PC-9 (cell line): ENCODE results near the gene TBX21. TPM values are rescaled to one million over a fixed set of nuclear protein-coding genes. Genes with fewer than 3 reads are reported as not detected.

Experiments used
- BruUV-seq: library from RNA; stranded (reverse); fragments of 400-500 nt; replicated peaks from 2 replicates; lab custom pipeline; 2021; lab: Mats Ljungman, UMichigan
- CTCF ChIA-PET: fragments of 300-600 bp; sonication (Branson Sonifier 250); formaldehyde crosslinking; loops from one replicate; lab custom pipeline; 2022; ENCODE audit warnings: antibody characterized with exemption; lab: Charles Lee
- POLR2A ChIA-PET: fragments of 300-600 bp; sonication (Branson Sonifier 250); formaldehyde crosslinking; loops from one replicate; lab custom pipeline; 2022; ENCODE audit warnings: antibody characterized with exemption; ENCODE audit not compliant: unreplicated experiment; lab: Charles Lee
- DNase-seq, 2 experiments: peaks; one replicate each; pipeline versions ENCODE4 v3.0.0 to v3.0.0-alpha.2; 2015 to 2022; ENCODE audit warnings: mixed read lengths in 1 of 2
- H2AFZ ChIP-seq: fragments of 200-600 bp; sonication (generic); 2 replicates; pipeline ENCODE4 v1.8.1; 2017; ENCODE audit warnings: antibody characterized with exemption
- H3F3A ChIP-seq: fragments of 200-600 bp; sonication (generic); 2 replicates; pipeline ENCODE4 v1.8.1; 2017; ENCODE audit warnings: antibody characterized with exemption, mild to moderate bottlenecking, low read depth; ENCODE audit not compliant: insufficient read depth
- H3K27ac ChIP-seq: fragments of 200-600 bp; sonication (generic); 2 replicates; pipeline ENCODE4 v1.6.1; 2016; ENCODE audit warnings: mixed run types
- H3K27me3 ChIP-seq: fragments of 200-600 bp; sonication (generic); 2 replicates; pipeline ENCODE4 v1.6.1; 2016; ENCODE audit warnings: low read depth, mixed run types; ENCODE audit not compliant: insufficient read depth
- H3K36me3 ChIP-seq: fragments of 200-600 bp; sonication (generic); 2 replicates; pipeline ENCODE4 v1.6.1; 2016; ENCODE audit warnings: low read depth, mixed run types
- H3K4me1 ChIP-seq: fragments of 200-600 bp; sonication (generic); replicated peaks from 2 replicates; pipeline ENCODE4 v1.6.1; 2016; ENCODE audit warnings: mixed run types; ENCODE audit not compliant: insufficient read depth
- H3K4me2 ChIP-seq: fragments of 200-600 bp; sonication (generic); 2 replicates; pipeline ENCODE4 v1.6.1; 2017; ENCODE audit warnings: mixed run types
- H3K4me3 ChIP-seq: fragments of 200-600 bp; sonication (generic); 2 replicates; pipeline ENCODE4 v1.6.1; 2016; ENCODE audit warnings: mixed run types
- H3K79me2 ChIP-seq: fragments of 200-600 bp; sonication (generic); 2 replicates; pipeline ENCODE4 v1.6.1; 2017; ENCODE audit warnings: low read depth, mixed run types
- H3K9me2 ChIP-seq: fragments of 200-600 bp; sonication (generic); 2 replicates; pipeline ENCODE4 v1.8.1; 2017; ENCODE audit warnings: mild to moderate bottlenecking; ENCODE audit not compliant: insufficient read depth
- H3K9me3 ChIP-seq: fragments of 200-600 bp; sonication (generic); 2 replicates; pipeline ENCODE4 v1.8.1; 2016; ENCODE audit warnings: low read depth; ENCODE audit not compliant: insufficient read depth
- H4K20me1 ChIP-seq: fragments of 200-600 bp; sonication (generic); 2 replicates; pipeline ENCODE4 v1.8.1; 2017; ENCODE audit not compliant: insufficient read depth
- CTCF ChIP-seq: fragments of 200-600 bp; sonication (generic); conservative IDR thresholded peaks from 2 replicates; pipeline ENCODE4 v1.6.1; 2017; ENCODE audit warnings: mixed run types, antibody characterized with exemption, mild to moderate bottlenecking, moderate library complexity
- EZH2 ChIP-seq: fragments of 200-600 bp; sonication (generic); IDR thresholded peaks from 2 replicates; pipeline ENCODE4 v1.8.0; 2017; ENCODE audit warnings: antibody characterized with exemption, low read depth
- intact Hi-C: fragments of 100-400 bp; cut with micrococcal nuclease; formaldehyde crosslinking; loops from one replicate; pipeline ENCODE4 v1.10.0; 2022; ENCODE audit not compliant: unreplicated experiment
- total RNA-seq: library from RNA; stranded (reverse); gene quantifications from 2 replicates; pipeline ENCODE4 v1.2.3, GENCODE V29; 2021

Gene TBX21
- total RNA-seq, 1 experiment from 2014 or later = not detected

GRCh38 chr17:47789611-47790561 is 56.9 kb downstream of the TBX21 start:
- ChIA-PET CTCF (interaction anchor here (0.6 to 0.7 kb wide), 4 partner anchors 42 to 411 kb away, joined by 3 to 7 read pairs (median 5); partner anchors contain the start of genes LRRC46 and MRPL10), POLR2A (interaction anchor here (0.5 kb wide), 1 partner anchor 254 kb away, joined by 14 read pairs; no protein-coding TSS in a partner anchor)
- peak overlapping the region; percentile 30; the same call in 1 of the 2 replicates for H3K4me3 ChIP-seq
- H3K27me3 ChIP-seq = peaks cover 96% of the 10 kb centered on the region
- H3K4me2 ChIP-seq = peak overlapping the region; percentile 65
- no peak overlapping the region for H3K27ac ChIP-seq
- no peaks in the 10 kb centered on the region for H3F3A ChIP-seq
- H3K79me2 ChIP-seq = no peaks in the 10 kb centered on the region
- BruUV-seq = no TSS peak
- peak; percentile 55 for TF ChIP-seq CTCF
- TF ChIP-seq EZH2 = peak; percentile 27; the same call in 1 of the 2 replicates
- peak; percentile 41 to 52 for DNase-seq
- no peaks in the 10 kb centered on the region for H3K9me3 ChIP-seq
- no peaks in the 10 kb centered on the region for H3K4me1 ChIP-seq
- H2AFZ ChIP-seq = no peak overlapping the region; the same call in 1 of the 2 replicates
- H3K36me3 ChIP-seq = no peaks in the 10 kb centered on the region
- H4K20me1 ChIP-seq = no peaks in the 10 kb centered on the region
- intact Hi-C loops = loop anchor here (1.0 kb wide), 1 partner anchor 91 kb away; no protein-coding TSS in a partner anchor
- peaks cover 5% of the 10 kb centered on the region for H3K9me2 ChIP-seq

DNA sequence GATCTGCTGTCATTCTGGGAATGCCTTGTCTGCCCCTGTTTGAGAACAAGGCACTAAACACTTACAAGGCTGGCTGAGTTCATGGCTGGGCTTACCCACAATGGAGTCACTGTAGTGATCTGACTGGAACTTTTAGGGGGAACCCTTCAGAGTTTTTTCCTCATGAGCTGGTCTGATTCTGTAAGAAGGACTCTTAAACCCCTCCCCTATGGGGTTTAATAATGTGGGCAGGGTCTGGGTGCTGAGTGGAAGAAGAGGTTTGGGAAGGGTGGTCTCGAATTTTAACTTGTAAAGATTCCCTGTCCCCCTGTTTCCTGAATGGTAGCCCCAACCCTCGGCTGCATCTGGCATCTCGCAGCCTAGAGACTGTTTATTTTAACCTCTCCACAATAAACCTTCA is 58.0 kb downstream of the TBX21 start:
- H3K4me3 ChIP-seq = no peak overlapping the region
- intact Hi-C loops = no loop called here
- DNase-seq = no peak
- H2AFZ ChIP-seq = no peak overlapping the region
- H3K4me1 ChIP-seq = no peaks in the 10 kb centered on the region
- no peak overlapping the region for H3K4me2 ChIP-seq
- no peak overlapping the region for H3K27ac ChIP-seq
- no TSS peak for BruUV-seq
- CTCF ChIA-PET = no interaction called here
- H3K79me2 ChIP-seq = no peaks in the 10 kb centered on the region
- POLR2A ChIA-PET = no interaction called here
- H3K36me3 ChIP-seq = no peaks in the 10 kb centered on the region
- H3K9me3 ChIP-seq = no peaks in the 10 kb centered on the region
- peaks cover 96% of the 10 kb centered on the region for H3K27me3 ChIP-seq
- H3K9me2 ChIP-seq = peaks cover 3% of the 10 kb centered on the region
- TF ChIP-seq CTCF = no peak
- TF ChIP-seq EZH2 = no peak
- H4K20me1 ChIP-seq = no peaks in the 10 kb centered on the region; the same call in 1 of the 2 replicates
- H3F3A ChIP-seq = no peaks in the 10 kb centered on the region

DNA sequence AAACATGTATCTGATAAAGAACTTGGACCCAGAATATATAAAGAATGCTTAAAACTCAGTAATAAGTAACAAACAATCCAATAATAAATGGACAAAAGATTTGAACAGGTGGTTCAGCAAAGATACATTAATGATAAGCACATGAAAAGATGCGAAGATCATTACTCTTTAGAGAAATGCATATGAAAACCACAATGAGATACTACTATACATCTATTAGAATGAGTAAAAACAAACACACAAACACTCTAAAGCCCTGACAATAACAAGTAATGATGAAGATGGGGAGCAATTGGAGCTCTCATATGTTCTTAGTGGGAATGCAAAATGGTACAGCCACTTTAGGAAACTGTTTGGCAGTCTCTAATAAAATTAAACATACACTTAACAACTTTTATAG is 59.4 kb downstream of the TBX21 start:
- intact Hi-C loops = no loop called here
- no TSS peak for BruUV-seq
- ChIA-PET CTCF (no interaction called here), POLR2A (no interaction called here)
- no peaks in the 10 kb centered on the region for H3K4me1 ChIP-seq
- no peaks in the 10 kb centered on the region for H3K79me2 ChIP-seq
- no peaks in the 10 kb centered on the region for H3K36me3 ChIP-seq
- TF ChIP-seq CTCF (no peak), EZH2 (no peak)
- no peak for DNase-seq
- no peak overlapping the region for H3K27ac ChIP-seq
- H3K9me3 ChIP-seq = no peaks in the 10 kb centered on the region
- H3K4me3 ChIP-seq = no peak overlapping the region
- H3K9me2 ChIP-seq = no peaks in the 10 kb centered on the region
- peaks cover 95% of the 10 kb centered on the region for H3K27me3 ChIP-seq
- no peaks in the 10 kb centered on the region; the same call in 1 of the 2 replicates for H4K20me1 ChIP-seq
- no peak overlapping the region for H3K4me2 ChIP-seq
- H3F3A ChIP-seq = no peaks in the 10 kb centered on the region
- H2AFZ ChIP-seq = no peak overlapping the region
